Fibroblast of the aortic adventitia (primary cell): Measurements from ENCODE around the gene SEL1L2. TPM values are rescaled to one million over a fixed set of nuclear protein-coding genes. Genes with fewer than 3 reads are reported as not detected.

ENCODE experiments used
- DNase-seq: peaks from one replicate; pipeline ENCODE4 v3.0.0-alpha.2; 2010; ENCODE audit warnings: low read depth
- H3K4me3 ChIP-seq: 2 replicates; pipeline ENCODE4 v1.5.1; 2011; ENCODE audit warnings: low read depth, mild to moderate bottlenecking, control low read depth, low read length, moderate library complexity
- total RNA-seq: library from RNA; depleted of rRNA; stranded (reverse); fragments of >200 nt; gene quantifications from 2 replicates; pipeline ENCODE4 v1.2.3, GENCODE V29; 2012; ENCODE audit warnings: low replicate concordance
- TF ChIP-seq, protein P1 (sequence below): IDR thresholded peaks from 2 replicates; pipeline ENCODE4 v1.5.1; 2011; ENCODE audit warnings: mild to moderate bottlenecking, low read length, control low read depth, inconsistent platforms; ENCODE audit not compliant: insufficient read depth

SEL1L2 gene
- total RNA-seq, 1 donor, result not detected

DNA sequence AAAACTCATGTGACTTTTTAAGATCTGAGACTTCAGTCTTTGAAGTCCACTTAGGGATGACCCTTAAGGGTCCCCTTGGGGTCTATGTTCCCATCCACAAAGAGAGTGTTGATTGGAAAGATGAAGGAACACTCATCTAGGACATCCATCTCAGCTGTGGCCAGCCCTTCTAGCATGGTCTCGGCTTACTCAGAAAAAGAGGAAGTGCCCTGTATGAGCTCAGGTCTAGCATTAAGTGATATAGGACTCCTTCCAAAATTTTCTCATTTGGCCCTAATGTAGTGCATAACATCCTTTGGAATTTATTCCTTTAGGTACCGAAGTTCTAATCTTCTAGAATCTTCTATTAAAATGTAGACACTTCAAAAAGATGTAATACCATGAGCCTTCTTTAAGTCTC is 128.2 kb downstream of the SEL1L2 start:
- no peak for DNase-seq
- no peak overlapping the region for H3K4me3 ChIP-seq
- TF ChIP-seq, protein P1, sequence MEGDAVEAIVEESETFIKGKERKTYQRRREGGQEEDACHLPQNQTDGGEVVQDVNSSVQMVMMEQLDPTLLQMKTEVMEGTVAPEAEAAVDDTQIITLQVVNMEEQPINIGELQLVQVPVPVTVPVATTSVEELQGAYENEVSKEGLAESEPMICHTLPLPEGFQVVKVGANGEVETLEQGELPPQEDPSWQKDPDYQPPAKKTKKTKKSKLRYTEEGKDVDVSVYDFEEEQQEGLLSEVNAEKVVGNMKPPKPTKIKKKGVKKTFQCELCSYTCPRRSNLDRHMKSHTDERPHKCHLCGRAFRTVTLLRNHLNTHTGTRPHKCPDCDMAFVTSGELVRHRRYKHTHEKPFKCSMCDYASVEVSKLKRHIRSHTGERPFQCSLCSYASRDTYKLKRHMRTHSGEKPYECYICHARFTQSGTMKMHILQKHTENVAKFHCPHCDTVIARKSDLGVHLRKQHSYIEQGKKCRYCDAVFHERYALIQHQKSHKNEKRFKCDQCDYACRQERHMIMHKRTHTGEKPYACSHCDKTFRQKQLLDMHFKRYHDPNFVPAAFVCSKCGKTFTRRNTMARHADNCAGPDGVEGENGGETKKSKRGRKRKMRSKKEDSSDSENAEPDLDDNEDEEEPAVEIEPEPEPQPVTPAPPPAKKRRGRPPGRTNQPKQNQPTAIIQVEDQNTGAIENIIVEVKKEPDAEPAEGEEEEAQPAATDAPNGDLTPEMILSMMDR, result no peak

DNA sequence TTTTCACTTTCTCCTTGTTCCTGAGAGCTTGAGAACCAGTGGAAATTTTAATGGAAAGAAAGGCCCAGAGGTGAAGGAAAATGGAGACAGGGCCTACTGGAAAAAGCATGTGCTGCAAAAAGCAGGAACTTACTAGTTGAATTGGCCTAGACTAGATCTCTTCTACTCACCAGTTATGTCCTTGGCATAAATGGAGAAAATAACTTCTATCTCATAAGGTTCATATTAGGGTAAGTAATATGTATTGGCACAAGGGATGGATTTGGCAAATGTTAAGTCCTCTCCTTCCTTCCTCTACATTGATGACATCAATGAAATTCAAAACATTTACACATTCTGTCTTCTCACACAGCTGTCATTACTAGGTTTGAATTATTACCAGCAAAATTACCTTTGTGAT is 131.5 kb downstream of the SEL1L2 start:
- no peak overlapping the region for H3K4me3 ChIP-seq
- TF ChIP-seq, protein P1, result no peak
- no peak for DNase-seq

DNA sequence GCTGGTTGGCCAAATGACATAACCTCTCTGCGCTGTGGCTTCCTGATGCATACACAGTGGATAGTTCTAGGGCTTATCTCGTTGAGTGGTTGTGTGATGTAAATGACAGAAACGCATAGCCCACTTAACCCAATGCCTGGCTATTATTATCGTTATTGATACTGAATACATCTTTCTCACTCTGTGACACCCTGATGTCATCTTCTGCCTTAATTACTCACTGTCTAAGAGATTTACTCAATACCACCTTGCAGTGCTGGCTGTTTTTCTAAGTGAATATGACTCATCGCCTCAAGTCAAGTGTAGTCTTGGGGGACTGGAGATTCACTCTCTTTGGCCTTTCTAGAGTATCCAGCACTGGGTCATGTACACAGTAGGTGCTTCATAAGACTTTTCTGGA is 132.0 kb downstream of the SEL1L2 start:
- DNase-seq, result no peak
- no peak overlapping the region for H3K4me3 ChIP-seq
- TF ChIP-seq, protein P1, result no peak

DNA sequence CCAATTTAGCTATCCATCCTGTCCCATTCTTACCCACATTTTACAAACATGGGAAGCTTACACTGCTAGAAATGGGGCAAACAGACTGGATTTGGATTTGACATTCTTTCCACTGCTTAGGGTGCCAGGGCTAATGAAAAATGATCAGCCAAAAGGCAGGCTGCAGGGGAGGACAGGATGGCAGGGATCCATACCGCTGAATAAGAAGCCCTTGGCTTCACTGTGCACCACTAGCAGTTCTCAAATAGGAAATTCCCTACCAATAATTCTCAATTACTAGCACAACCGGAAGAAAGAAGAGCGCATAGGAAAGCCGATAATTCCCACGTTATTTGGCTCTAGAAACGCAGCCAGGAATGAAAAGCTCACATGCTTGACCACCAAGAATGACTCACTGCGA is 132.5 kb downstream of the SEL1L2 start:
- H3K4me3 ChIP-seq, result no peak overlapping the region
- TF ChIP-seq, protein P1, result no peak
- DNase-seq, result no peak

DNA sequence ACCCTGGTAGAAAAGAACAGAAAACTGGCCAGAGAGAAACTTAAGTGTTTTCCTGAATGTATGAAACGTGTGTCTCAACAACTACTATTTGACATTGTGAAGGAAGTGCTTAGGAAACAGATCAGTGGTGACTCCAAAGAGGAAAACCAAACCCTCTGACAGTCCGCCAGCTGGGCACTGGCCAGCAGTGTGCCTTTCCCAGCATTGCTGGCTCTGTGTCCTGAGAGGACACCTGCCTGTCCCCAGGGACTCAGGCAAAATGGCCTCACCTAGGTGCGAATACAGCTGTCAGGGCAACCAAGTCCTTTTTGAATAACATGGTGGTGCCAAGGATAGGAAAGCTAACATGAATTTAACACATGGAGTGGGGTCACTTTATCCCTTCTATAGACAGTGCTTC is 133.1 kb downstream of the SEL1L2 start:
- TF ChIP-seq, protein P1, result no peak
- no peak overlapping the region for H3K4me3 ChIP-seq
- DNase-seq, result no peak

DNA sequence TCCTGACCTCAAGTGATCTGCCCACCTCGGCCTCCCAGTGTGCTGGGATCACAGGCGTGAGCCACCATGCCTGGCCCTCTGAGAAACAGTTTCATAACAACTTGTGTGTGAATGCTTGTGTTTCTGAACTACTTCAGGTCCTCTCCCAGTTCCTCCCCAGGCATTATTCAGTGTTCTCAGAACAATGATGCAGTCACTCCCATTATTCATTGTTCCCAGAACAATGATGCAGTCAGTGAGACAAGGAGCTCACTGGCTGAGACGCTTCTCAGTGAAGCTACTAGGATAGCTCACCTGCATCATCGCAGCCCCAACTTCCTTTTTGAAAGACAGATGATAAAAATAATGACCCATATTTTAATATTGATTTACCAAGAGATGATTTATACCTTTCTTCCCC is 134.1 kb downstream of the SEL1L2 start:
- no peak for DNase-seq
- TF ChIP-seq, protein P1, result no peak
- no peak overlapping the region for H3K4me3 ChIP-seq

DNA sequence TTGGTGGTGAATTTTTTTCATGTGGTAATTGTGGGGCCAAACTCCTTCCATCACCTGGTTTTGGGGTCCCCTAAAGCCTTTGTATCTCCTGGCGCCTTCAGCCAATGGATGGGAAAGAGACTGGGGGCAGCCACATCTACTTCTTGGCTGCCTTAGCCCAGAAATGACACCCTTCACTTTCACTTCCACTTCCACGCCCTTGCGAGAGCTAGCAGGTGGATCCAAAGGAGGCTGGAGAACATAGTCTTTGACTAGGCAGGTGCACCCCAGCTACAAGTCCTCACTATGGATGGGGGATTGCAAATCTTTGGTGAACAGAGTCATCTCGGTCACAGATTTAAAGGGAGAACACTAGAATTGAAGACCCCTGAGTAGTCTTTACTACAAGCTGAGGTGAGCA is 134.8 kb downstream of the SEL1L2 start:
- DNase-seq, result no peak
- TF ChIP-seq, protein P1, result no peak

More for the DNA sequence above, 134.8 kb downstream of the SEL1L2 start:
- H3K4me3 ChIP-seq, result no peak overlapping the region
